ENCODE measurements around the gene HDHD3.

HDHD3 gene

DNA sequence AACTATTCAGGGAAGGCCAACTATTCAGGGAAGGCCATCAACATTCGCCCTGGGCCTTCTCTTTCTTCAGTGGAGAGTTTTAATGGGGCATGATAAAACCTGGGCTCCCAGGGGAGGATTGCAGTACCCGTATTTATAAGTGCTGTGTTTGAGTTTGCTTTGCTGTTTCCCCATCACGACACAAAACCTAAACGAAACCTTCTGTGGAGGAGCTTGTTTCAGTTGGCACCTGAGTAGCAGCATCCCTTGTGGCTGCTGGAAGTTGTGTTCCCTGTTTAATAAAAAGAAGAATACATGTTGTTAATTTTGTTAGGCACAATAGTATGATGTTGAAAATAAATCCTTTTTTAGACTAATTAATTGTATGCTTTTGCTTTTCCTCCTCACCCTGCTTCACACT lies 45.0 kb downstream of the HDHD3 start:
- Mint-ChIP-seq H3K4me3 (no peak overlapping the region), H3K27ac (no peak overlapping the region), H3K4me1 (no peaks in the 10 kb centered on the region), H3K9me3 (no peaks in the 10 kb centered on the region), H3K36me3 (no peaks in the 10 kb centered on the region)
- ATAC-seq (no peak), DNase-seq (ENCODE audit: low spot score in 2 of 2) (no peak)

DNA sequence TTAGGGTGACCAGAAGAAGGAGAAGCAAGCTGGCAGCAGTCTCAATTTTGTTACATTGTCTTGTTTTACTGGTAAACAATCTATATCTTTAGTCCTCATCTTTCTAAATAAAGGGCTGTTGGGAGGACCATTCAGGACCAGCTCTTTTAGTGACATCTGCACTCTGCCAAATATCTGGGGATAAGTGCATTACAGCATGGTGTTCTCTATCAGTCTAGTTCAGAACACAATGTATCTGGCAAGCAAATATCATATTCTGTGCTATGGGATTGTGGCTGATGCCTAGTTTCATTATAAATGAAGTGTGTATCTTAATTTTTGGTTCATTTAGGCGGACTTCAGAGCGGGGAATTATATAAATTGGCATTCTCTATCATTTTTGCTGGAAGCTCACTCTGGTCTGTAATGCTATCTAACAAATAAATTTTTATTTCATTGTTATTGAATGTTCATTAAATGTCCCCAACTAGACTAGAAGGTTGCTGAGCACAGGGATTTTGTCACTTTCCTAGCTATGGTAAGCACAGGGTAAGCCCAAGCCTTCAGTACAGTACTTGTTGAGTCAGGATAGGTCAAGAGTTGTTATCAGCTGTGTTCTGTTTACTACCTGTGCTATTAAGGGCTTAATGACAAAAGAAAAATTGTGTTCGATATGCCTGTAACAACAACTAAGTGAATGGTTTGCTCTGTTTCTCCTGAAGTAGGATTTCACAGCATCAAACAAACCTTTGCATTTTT lies 48.6 kb downstream of the HDHD3 start:
- Mint-ChIP-seq H3K27ac (no peak overlapping the region), H3K36me3 (no peaks in the 10 kb centered on the region), H3K4me1 (no peaks in the 10 kb centered on the region), H3K9me3 (no peaks in the 10 kb centered on the region), H3K4me3 (no peak overlapping the region)
- ATAC-seq (no peak), DNase-seq (ENCODE audit: low spot score in 2 of 2) (no peak)

DNA sequence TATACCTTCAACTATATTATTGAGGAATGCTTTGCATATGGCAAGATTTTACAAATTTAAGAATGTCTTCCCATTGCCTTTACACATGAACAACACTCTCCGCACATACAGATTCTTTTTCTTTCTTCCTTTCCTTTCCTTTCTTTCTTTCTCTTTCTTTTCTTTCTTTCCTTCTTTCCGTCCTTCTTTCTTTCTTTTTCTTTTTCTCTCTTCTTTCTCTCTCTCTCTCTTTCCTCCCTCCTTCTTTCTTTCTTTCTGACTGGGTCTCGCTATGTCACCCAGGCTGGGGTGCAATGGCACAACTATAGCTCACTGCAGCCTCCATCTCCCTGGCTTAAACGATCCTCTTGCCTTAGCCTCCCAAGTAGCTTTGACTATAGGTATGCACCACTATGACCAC lies 50.6 kb downstream of the HDHD3 start:
- H3K36me3 Mint-ChIP-seq = no peaks in the 10 kb centered on the region
- H3K27ac Mint-ChIP-seq = no peak overlapping the region
- H3K4me3 Mint-ChIP-seq = no peak overlapping the region
- no peaks in the 10 kb centered on the region for H3K9me3 Mint-ChIP-seq
- DNase-seq (ENCODE audit: low spot score in 2 of 2) (no peak), ATAC-seq (no peak)
- no peaks in the 10 kb centered on the region for H3K4me1 Mint-ChIP-seq
